ENCODE results near the gene C4orf50. TPM values are rescaled to one million over a fixed set of nuclear protein-coding genes. Genes with fewer than 3 reads are reported as not detected.

Gene C4orf50
- total RNA-seq, 8 experiments from 2014 or later, result 0.09 to 1.2 (median 0.39) TPM

GRCh38 chr4:5933996-5934831 lies 84.0 kb downstream of the C4orf50 start:
- Histone ChIP-seq H3K4me1 (replicated peaks in 1 of 2) (peaks cover 12 to 21% of the 10 kb centered on the region in 2 donors), H3K4me3 (no peak overlapping the region), H3K27ac (no peak overlapping the region)
- ATAC-seq (replicated peaks in 6 of 8), result no peak
- WGBS, 10 experiments, result 0 to 100% (median 57%) methylated on average over 1 to 6 of the region's 16 CpGs; no CpG with 5 or more reads in 1 of the 10 experiments
- in situ Hi-C loops (cut with MboI; ENCODE audit: low pct_unique_long_range_greater_than_20kb in 2 of 9, low sequenced_read_pairs in 9 of 9, unreplicated experiment in 9 of 9), result no loop called here

- in situ Hi-C loops (cut with MboI; ENCODE audit: low pct_unique_long_range_greater_than_20kb in 2 of 9, low sequenced_read_pairs in 9 of 9, unreplicated experiment in 9 of 9), result no loop called here
Measured at GRCh38 chr4:5933116-5933515, 85.1 kb downstream of the C4orf50 start.

GRCh38 chr4:5932035-5932568 lies 86.1 kb downstream of the C4orf50 start:
- peaks cover 33 to 35% of the 10 kb centered on the region in 2 donors for H3K4me1 ChIP-seq (replicated peaks in 1 of 2)
- 27 to 100% (median 89%) methylated on average over 1 to 7 of the region's 12 CpGs; no CpG with 5 or more reads in 3 of the 10 experiments for WGBS, 10 experiments
- no peak overlapping the region for H3K4me3 ChIP-seq
- no peak overlapping the region for H3K27ac ChIP-seq
- no peak for ATAC-seq (replicated peaks in 6 of 8)
- in situ Hi-C loops (cut with MboI; ENCODE audit: low pct_unique_long_range_greater_than_20kb in 2 of 9, low sequenced_read_pairs in 9 of 9, unreplicated experiment in 9 of 9), result no loop called here

More at GRCh38 chr4:5933116-5933515, 85.1 kb downstream of the C4orf50 start:
- Histone ChIP-seq H3K4me3 (no peak overlapping the region), H3K27ac (no peak overlapping the region), H3K4me1 (replicated peaks in 1 of 2) (peaks cover 23 to 25% of the 10 kb centered on the region in 2 donors)
- WGBS, 10 experiments, result 0 to 54% (median 21%) methylated on average over 1 to 4 of the region's 4 CpGs; no CpG with 5 or more reads in 3 of the 10 experiments
- no peak for ATAC-seq (replicated peaks in 6 of 8)

- H3K4me1 ChIP-seq (replicated peaks in 1 of 2), result peaks cover 39 to 41% of the 10 kb centered on the region in 2 donors
- no peak overlapping the region for H3K27ac ChIP-seq
- in situ Hi-C loops (cut with MboI; ENCODE audit: low pct_unique_long_range_greater_than_20kb in 2 of 9, low sequenced_read_pairs in 9 of 9, unreplicated experiment in 9 of 9), result no loop called here
- no peak overlapping the region for H3K4me3 ChIP-seq
- 0 to 90% (median 38%) methylated on average over 1 to 5 of the region's 9 CpGs for WGBS, 10 experiments
- ATAC-seq (replicated peaks in 6 of 8), result no peak
Measured at GRCh38 chr4:5931526-5931925, 86.7 kb downstream of the C4orf50 start.

- WGBS, 10 experiments, result 5 to 80% (median 47%) methylated on average over 1 to 6 of the region's 7 CpGs; no CpG with 5 or more reads in 4 of the 10 experiments
- no peak overlapping the region for H3K4me3 ChIP-seq
- in situ Hi-C loops (cut with MboI; ENCODE audit: low pct_unique_long_range_greater_than_20kb in 2 of 9, low sequenced_read_pairs in 9 of 9, unreplicated experiment in 9 of 9), result no loop called here
Measured at GRCh38 chr4:5930876-5931275, 87.4 kb downstream of the C4orf50 start.

GRCh38 chr4:5930456-5930855 lies 87.8 kb downstream of the C4orf50 start:
- 71 to 96% (median 86%) methylated on average over 1 to 7 of the region's 8 CpGs; no CpG with 5 or more reads in 4 of the 10 experiments for WGBS, 10 experiments
- peak in 3 of 8 experiments; percentile 45 to 68 (median 57) for ATAC-seq (replicated peaks in 6 of 8)
- in situ Hi-C loops (cut with MboI; ENCODE audit: low pct_unique_long_range_greater_than_20kb in 2 of 9, low sequenced_read_pairs in 9 of 9, unreplicated experiment in 9 of 9), result no loop called here
- Histone ChIP-seq H3K4me1 (replicated peaks in 1 of 2) (peaks cover 50 to 52% of the 10 kb centered on the region in 2 donors), H3K4me3 (no peak overlapping the region), H3K27ac (no peak overlapping the region)

More at GRCh38 chr4:5930876-5931275, 87.4 kb downstream of the C4orf50 start:
- no peak for ATAC-seq (replicated peaks in 6 of 8)
- H3K4me1 ChIP-seq (replicated peaks in 1 of 2), result peaks cover 45 to 47% of the 10 kb centered on the region in 2 donors
- no peak overlapping the region for H3K27ac ChIP-seq

GRCh38 chr4:5928844-5929420 lies 89.3 kb downstream of the C4orf50 start:
- peak in 5 of 8 experiments; percentile 20 to 65 (median 52) for ATAC-seq (replicated peaks in 6 of 8)
- H3K4me3 ChIP-seq, result no peak overlapping the region
- 6 to 93% (median 31%) methylated on average over 2 to 8 of the region's 8 CpGs for WGBS, 10 experiments

GRCh38 chr4:5928274-5928673 lies 90.0 kb downstream of the C4orf50 start:
- Histone ChIP-seq H3K4me3 (no peak overlapping the region), H3K27ac (peak overlapping the region; percentile 26 to 79), H3K4me1 (replicated peaks in 1 of 2) (peaks cover 56 to 61% of the 10 kb centered on the region in 2 donors)
- WGBS, 10 experiments, result 9 to 53% (median 20%) methylated on average over 1 to 8 of the region's 8 CpGs; no CpG with 5 or more reads in 5 of the 10 experiments
- ATAC-seq (replicated peaks in 6 of 8), result peak in 5 of 8 experiments; percentile 76 to 82 (median 80)
- in situ Hi-C loops (cut with MboI; ENCODE audit: low pct_unique_long_range_greater_than_20kb in 2 of 9, low sequenced_read_pairs in 9 of 9, unreplicated experiment in 9 of 9), result no loop called here

More at GRCh38 chr4:5928844-5929420, 89.3 kb downstream of the C4orf50 start:
- Histone ChIP-seq H3K27ac (peak overlapping the region; percentile 26 to 79), H3K4me1 (replicated peaks in 1 of 2) (peaks cover 56 to 58% of the 10 kb centered on the region in 2 donors)
- in situ Hi-C loops (cut with MboI; ENCODE audit: low pct_unique_long_range_greater_than_20kb in 2 of 9, low sequenced_read_pairs in 9 of 9, unreplicated experiment in 9 of 9), result no loop called here

- ATAC-seq (replicated peaks in 6 of 8), result no peak
- in situ Hi-C loops (cut with MboI; ENCODE audit: low pct_unique_long_range_greater_than_20kb in 2 of 9, low sequenced_read_pairs in 9 of 9, unreplicated experiment in 9 of 9), result no loop called here
- peak overlapping the region; percentile 26 to 79 for H3K27ac ChIP-seq
- WGBS, 10 experiments, result 28 to 100% (median 68%) methylated on average over 1 to 4 of the region's 4 CpGs; no CpG with 5 or more reads in 4 of the 10 experiments
- peaks cover 56 to 64% of the 10 kb centered on the region in 2 donors for H3K4me1 ChIP-seq (replicated peaks in 1 of 2)
- no peak overlapping the region for H3K4me3 ChIP-seq
Measured at GRCh38 chr4:5927747-5928146, 90.5 kb downstream of the C4orf50 start.

GRCh38 chr4:5927116-5927515 lies 91.1 kb downstream of the C4orf50 start:
- Histone ChIP-seq H3K27ac (peak overlapping the region; percentile 26 to 79), H3K4me1 (replicated peaks in 1 of 2) (peaks cover 59 to 68% of the 10 kb centered on the region in 2 donors), H3K4me3 (no peak overlapping the region)
- ATAC-seq (replicated peaks in 6 of 8), result peak in 2 of 8 experiments; percentile 9 to 27
- in situ Hi-C loops (cut with MboI; ENCODE audit: low pct_unique_long_range_greater_than_20kb in 2 of 9, low sequenced_read_pairs in 9 of 9, unreplicated experiment in 9 of 9), result no loop called here
- WGBS, 10 experiments, result 0 to 100% (median 71%) methylated on average over 1 to 2 of the region's 3 CpGs; no CpG with 5 or more reads in 5 of the 10 experiments

- WGBS, 10 experiments, result 7 to 80% (median 68%) methylated on average over 1 to 7 of the region's 7 CpGs; no CpG with 5 or more reads in 2 of the 10 experiments
- Histone ChIP-seq H3K27ac (peak overlapping the region; percentile 26 to 79), H3K4me1 (replicated peaks in 1 of 2) (peaks cover 64 to 72% of the 10 kb centered on the region in 2 donors), H3K4me3 (no peak overlapping the region)
- in situ Hi-C loops (cut with MboI; ENCODE audit: low pct_unique_long_range_greater_than_20kb in 2 of 9, low sequenced_read_pairs in 9 of 9, unreplicated experiment in 9 of 9), result no loop called here
- ATAC-seq (replicated peaks in 6 of 8), result peak in 3 of 8 experiments; percentile 7 to 49 (median 39)
Measured at GRCh38 chr4:5926598-5926997, 91.6 kb downstream of the C4orf50 start.

GRCh38 chr4:5925419-5926200 lies 92.6 kb downstream of the C4orf50 start:
- H3K27ac ChIP-seq, result no peak overlapping the region
- in situ Hi-C loops (cut with MboI; ENCODE audit: low pct_unique_long_range_greater_than_20kb in 2 of 9, low sequenced_read_pairs in 9 of 9, unreplicated experiment in 9 of 9), result no loop called here
- ATAC-seq (replicated peaks in 6 of 8), result peak in 1 of 8 experiments; percentile 24
- H3K4me1 ChIP-seq (replicated peaks in 1 of 2), result peaks cover 69 to 77% of the 10 kb centered on the region in 2 donors
- H3K4me3 ChIP-seq, result no peak overlapping the region
- 58 to 90% (median 65%) methylated on average over 1 to 13 of the region's 16 CpGs; no CpG with 5 or more reads in 4 of the 10 experiments for WGBS, 10 experiments

Data from motor neuron (in vitro differentiated cells).